Kidney glomerular epithelial cell (primary cell): ENCODE measurements around the gene NRXN3.
A peak's percentile ranks its signal among the peaks of the same experiment; 100 is the strongest.

Source experiments
- DNase-seq: peaks from one replicate; lab custom pipeline; 2025; lab: John Stamatoyannopoulos, UW

NRXN3 gene

DNA sequence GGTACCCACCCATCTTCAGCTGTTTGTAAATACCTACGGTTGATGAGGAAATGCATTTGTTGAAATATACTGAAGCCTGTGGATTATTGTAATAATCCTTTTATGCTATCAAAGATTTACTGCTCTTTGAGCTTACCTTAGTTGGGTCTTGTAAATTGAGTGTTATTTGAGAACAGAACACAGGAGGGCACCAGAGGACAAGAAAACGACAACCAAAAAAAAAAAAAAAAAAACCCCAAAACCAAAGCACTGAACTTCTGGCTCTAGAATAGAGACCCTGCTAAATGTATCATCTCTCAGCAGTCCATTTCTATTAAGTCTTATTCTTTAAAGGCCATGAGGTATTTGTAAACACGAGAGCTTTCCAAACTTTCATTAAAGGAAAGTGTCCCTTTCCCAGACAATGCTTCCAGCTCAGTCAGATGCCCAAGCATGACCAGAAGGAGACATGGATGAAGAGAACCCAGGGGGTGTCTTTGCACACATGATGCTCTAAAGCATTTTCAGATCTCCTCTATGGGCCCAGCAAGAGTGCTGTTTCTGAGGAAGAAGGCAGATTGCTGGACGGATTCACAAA is 763.9 kb downstream of the NRXN3 start:
- peak; percentile 21 for DNase-seq

GRCh38 chr14:78946949-78947348 is 776.8 kb downstream of the NRXN3 start:
- no peak for DNase-seq

DNA sequence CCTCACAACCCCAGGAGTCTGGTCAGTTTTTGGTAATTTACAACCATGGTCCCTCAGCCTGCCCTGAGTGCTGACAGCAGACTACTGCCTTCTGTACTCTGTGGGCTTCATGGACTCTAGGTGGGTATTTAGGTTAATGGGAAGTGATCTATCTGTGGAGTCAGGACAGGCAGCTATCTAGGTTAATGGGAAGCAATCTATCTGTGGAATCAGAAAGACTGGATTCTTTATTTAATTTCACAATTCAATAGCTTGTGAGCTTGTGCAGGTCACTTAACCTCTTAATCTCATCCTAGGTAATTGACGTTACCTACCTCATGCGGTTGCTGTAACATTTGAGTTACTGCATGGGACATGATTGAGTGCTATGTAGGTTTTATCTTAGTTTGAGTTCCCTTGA is 777.5 kb downstream of the NRXN3 start:
- no peak for DNase-seq

DNA sequence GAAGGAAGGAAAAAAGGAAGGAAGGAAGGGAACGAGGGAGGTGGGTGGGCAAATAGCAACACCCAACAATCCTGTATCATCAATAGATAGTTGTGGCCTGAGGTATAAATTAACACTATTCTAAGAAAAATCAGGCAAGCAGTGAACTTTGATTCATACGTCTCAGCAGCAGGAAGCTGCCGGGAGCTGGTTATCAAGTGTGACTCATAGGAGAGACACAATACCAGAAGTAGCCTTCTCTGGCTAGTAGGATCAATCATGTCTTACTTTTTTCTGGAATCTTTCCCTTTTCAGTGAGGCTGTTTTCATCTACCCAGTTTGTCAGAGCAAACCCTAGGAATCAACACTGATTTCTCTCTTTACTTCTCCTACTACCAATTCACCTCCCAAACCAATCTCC is 780.5 kb downstream of the NRXN3 start:
- DNase-seq, result no peak

- no peak for DNase-seq
These were observed 781.4 kb downstream of the NRXN3 start for GRCh38 chr14:78951602-78952001.

DNA sequence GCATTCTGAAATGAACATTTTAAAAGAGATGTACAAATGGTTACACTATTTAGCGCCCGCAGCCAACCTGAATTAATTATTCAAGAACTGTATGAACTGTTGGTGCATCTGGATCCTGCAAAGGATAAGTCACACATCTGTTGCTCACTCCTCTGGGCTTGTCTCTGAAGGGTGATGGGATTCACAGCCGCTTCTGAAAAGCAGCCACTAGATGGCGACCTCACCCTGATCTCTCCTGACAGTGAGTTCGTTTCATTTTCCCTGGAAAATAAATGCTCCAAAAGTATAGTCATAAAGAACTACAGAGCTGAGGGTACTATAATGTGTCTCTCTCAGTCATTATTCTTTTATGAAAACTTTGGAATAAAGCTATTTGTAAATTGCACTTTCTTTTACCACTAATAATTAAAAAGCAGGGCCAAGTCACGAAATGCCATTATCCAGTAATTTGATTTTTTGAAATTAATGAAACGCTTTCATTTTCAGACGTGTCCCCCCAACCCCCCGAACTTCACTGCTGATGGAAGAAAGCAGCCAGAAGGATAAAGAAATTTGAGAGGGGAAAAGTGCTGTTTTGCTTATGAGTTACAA is 789.6 kb downstream of the NRXN3 start:
- DNase-seq, result peak; percentile 63

- DNase-seq, result peak; percentile 4
These were observed 797.1 kb downstream of the NRXN3 start for GRCh38 chr14:78967111-78967809.

GRCh38 chr14:78968265-78968664 is 798.1 kb downstream of the NRXN3 start:
- DNase-seq, result no peak

GRCh38 chr14:78970677-78971076 is 800.5 kb downstream of the NRXN3 start:
- DNase-seq, result no peak

GRCh38 chr14:78972440-78972839 is 802.3 kb downstream of the NRXN3 start:
- DNase-seq, result no peak

DNA sequence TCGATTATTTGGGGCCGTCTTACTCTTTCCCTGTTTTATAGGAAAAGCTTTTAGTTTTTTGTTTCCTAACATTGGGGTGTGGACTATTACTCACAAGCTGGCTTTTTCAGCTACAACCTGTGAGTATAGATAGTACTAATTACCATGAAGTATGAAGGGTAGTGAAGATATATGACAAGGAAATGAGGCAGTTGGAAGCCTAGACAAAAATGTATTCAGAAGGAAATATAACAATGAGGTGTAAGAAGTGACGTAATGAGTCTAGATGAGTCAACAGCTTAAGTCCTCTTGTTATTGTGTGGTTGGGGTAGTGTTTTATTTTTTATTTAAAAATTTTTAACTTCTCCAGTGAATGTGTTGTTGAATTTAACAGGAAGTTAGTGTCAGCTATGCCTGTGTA is 804.5 kb downstream of the NRXN3 start:
- DNase-seq, result no peak

GRCh38 chr14:78975734-78976133 is 805.6 kb downstream of the NRXN3 start:
- no peak for DNase-seq

DNA sequence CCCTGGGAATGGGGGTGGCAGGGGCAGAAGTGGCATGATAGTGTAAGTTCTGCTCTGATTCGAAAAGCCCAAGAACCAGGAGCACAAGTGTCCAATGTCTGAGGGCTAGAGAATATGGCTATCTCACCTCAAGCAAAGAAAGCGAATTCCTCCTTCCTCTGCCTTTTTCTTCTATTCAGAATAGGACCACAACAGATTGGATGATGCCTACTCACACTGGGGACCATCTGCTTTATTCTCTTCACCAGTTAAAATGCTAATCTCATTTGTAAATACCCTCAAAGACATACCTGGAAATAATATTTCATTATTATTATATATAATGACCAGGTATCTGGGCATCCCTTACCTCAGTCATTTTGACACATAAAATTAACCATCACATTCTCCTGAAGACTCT is 808.7 kb downstream of the NRXN3 start:
- DNase-seq, result no peak

- DNase-seq, result no peak
These were observed 812.4 kb downstream of the NRXN3 start for GRCh38 chr14:78982551-78982950.

DNA sequence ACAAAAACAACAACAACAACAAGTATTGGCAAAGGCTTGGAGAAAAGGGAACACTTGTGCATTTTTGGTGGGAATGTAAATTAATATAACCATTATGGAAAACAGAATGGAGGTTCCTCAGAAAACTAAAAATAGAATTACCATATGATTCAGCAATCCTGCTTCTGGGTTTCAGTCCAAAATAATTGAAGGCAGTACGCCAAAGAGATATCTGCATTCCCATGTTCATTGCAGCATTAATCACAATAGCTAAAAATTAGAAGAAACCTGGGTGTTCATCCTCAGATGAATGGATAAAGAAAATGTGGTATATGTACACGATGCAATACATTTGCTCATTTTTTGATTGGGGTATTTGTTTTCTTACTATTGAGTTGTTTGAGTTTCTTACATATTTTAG is 813.0 kb downstream of the NRXN3 start:
- no peak for DNase-seq

- no peak for DNase-seq
These were observed 815.7 kb downstream of the NRXN3 start for GRCh38 chr14:78985668-78986381.

DNA sequence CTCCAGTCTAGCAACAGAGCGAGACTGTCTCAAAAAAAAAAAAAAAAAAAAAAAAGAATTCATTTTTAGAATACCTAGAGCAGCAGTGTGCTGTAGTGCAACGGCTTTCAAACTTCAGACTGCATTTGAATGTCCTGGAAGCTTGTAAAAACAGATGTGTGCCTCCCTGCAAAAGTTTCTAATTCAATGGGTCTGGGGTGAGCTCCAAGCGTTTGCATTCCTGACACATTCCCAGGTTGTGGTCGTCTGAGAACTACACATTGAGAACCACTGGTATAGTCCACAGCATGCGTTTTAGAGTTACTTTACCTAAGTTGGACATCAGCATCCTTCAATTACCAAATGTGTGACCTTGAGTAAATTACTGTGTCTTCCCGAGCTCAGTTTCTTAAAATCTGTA is 816.8 kb downstream of the NRXN3 start:
- no peak for DNase-seq

- no peak for DNase-seq
These were observed 819.0 kb downstream of the NRXN3 start for GRCh38 chr14:78989221-78989620.

DNA sequence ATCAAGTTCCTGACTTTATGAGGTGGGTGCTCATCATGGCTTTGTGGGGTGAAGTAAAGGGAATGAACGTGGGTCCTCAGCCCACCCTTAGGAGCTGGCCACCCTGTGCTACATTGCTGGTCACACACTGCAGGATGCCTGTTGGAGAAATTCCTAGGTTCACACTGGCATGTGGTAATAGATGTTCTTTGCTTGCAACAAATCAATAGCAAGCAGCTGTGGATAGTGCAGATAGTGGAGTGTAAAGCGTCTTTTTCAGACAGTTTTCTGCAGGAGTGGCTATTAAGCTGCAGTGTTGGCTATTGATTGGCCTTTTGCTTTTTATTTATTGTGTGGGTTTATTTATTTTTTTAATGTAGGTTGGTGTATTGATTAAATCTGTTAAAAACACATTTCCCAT is 822.7 kb downstream of the NRXN3 start:
- no peak for DNase-seq

DNA sequence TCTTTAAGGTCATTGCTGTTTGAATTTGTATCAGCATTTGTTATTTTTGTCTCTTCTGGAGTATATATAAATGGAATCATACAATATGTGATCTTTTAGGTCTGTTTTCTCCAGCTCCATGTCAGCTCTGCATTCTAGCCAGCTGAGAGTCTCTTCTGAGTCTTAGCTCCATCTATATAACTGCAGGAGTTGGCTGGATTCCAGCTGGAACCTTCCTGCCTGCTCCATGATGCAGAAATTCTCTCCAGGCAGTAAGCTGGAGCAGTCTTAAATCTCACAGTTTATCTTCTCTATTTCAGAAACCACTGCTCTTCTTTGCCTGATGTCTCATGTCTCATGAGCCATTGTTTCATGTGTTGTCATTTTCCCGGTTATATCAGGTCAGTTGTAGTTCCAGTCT is 827.6 kb downstream of the NRXN3 start:
- peak; percentile 2 for DNase-seq

- no peak for DNase-seq
These were observed 839.1 kb downstream of the NRXN3 start for GRCh38 chr14:79009286-79009685.

DNA sequence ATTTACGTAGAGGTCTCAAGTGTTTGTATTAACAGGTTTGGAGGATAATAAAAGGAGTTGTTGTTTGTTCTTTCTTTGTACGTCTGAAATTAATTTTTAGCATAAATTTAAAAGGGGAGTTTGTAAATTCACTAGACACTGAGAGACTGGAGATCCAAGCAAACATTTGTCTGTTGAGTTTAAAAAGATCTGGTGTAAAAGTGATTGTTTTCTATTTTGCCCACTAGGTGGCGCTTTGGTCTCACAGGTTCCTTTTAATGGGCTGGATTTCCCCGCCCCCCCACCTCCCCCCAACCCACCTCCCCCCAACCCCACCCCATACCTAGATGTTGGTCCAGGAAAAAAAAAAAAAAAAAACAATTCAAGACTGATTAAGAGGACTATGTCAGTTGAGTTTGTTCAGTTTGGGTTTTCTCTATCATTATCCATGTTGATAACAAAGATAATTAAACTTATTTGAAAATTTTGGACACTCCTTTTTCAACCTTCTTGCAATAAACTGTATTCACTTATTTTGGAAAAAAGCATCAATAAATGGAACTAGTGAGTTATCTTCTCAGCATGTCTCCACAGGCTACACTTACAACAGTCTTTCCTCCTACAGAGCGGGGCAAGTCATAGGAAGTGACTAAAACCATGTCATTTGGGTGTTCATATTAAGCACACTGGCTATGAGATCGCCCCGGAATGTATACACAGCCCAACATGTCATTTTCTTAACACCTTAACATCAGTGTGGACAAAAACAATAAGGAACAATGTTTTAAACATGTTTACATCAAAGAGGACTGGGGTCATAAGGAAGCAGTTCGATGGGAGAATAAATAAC is 841.1 kb downstream of the NRXN3 start:
- peak; percentile 36 for DNase-seq
